SK-N-SH treated with all-trans-retinoic acid at 6 μM for 48 hours (cell line): ENCODE data around the gene SLAMF8.

Experiments
- ATAC-seq: fragments of 200-7000 bp; cut with Tn5 transposase; 3 replicates; pipeline ENCODE4 v1.9.1; 2020; ENCODE audit warnings: mild to moderate bottlenecking, moderate library complexity
- ARNTL ChIP-seq: fragments of 450-650 bp; formaldehyde crosslinking; IDR thresholded peaks from 2 replicates; pipeline ENCODE4 v1.5.0; 2020; ENCODE audit warnings: low read depth, mild to moderate bottlenecking, moderate library complexity, borderline replicate concordance
- BACH2 ChIP-seq: fragments of 250-450 bp; sonication (Bioruptor Pico); IDR thresholded peaks from 2 replicates; pipeline ENCODE4 v1.9.0; 2021; ENCODE audit warnings: mild to moderate bottlenecking, borderline replicate concordance
- CREB5 ChIP-seq: fragments of 250-450 bp; sonication (Bioruptor Pico); IDR thresholded peaks from 2 replicates; pipeline ENCODE4 v1.5.1; 2020; ENCODE audit warnings: low read depth, mild to moderate bottlenecking, moderate library complexity
- CSDC2 ChIP-seq: fragments of 250-450 bp; sonication (Bioruptor Pico); IDR thresholded peaks from 2 replicates; pipeline ENCODE4 v1.5.0; 2020; ENCODE audit warnings: mild to moderate bottlenecking, moderate library complexity
- CSRNP3 ChIP-seq: fragments of 250-450 bp; sonication (Bioruptor Pico); IDR thresholded peaks from 2 replicates; pipeline ENCODE4 v1.5.1; 2021; ENCODE audit warnings: mild to moderate bottlenecking, moderate library complexity
- ESRRG ChIP-seq: fragments of 250-450 bp; sonication (Bioruptor Pico); IDR thresholded peaks from 2 replicates; pipeline ENCODE4 v1.6.1; 2021; ENCODE audit warnings: mild to moderate bottlenecking
- GLIS3 ChIP-seq: fragments of 250-450 bp; sonication (Bioruptor Pico); IDR thresholded peaks from 2 replicates; pipeline ENCODE4 v1.5.0; 2020; ENCODE audit warnings: mild to moderate bottlenecking, moderate library complexity
- ISL1 ChIP-seq: fragments of 250-450 bp; sonication (Bioruptor Pico); IDR thresholded peaks from 2 replicates; pipeline ENCODE4 v2.1.2; 2022; ENCODE audit warnings: mild to moderate bottlenecking, moderate library complexity
- OSR1 ChIP-seq: fragments of 250-450 bp; sonication (Bioruptor Pico); IDR thresholded peaks from 2 replicates; pipeline ENCODE4 v1.8.0; 2022; ENCODE audit warnings: moderate library complexity, mild to moderate bottlenecking, inconsistent platforms
- POU6F1 ChIP-seq: fragments of 250-450 bp; sonication (Bioruptor Pico); IDR thresholded peaks from 2 replicates; pipeline ENCODE4 v1.8.0; 2021; ENCODE audit warnings: low read depth, mild to moderate bottlenecking, moderate library complexity, borderline replicate concordance
- PPARA ChIP-seq: fragments of 250-450 bp; sonication (Bioruptor Pico); IDR thresholded peaks from 2 replicates; pipeline ENCODE4 v1.5.0; 2020; ENCODE audit warnings: mild to moderate bottlenecking, borderline replicate concordance
- RARB ChIP-seq: fragments of 250-450 bp; sonication (Bioruptor Pico); IDR thresholded peaks from 2 replicates; pipeline ENCODE4 v1.8.0; 2021; ENCODE audit warnings: mild to moderate bottlenecking, moderate library complexity
- SNAI2 ChIP-seq: fragments of 250-450 bp; sonication (Bioruptor Pico); IDR thresholded peaks from 2 replicates; pipeline ENCODE4 v1.5.0; 2020; ENCODE audit warnings: mild to moderate bottlenecking, moderate library complexity
- TCF4 ChIP-seq: fragments of 250-450 bp; sonication (Bioruptor Pico); IDR thresholded peaks from 2 replicates; pipeline ENCODE4 v1.8.0; 2021; ENCODE audit warnings: mild to moderate bottlenecking, moderate library complexity, borderline replicate concordance
- TOX ChIP-seq: fragments of 250-450 bp; sonication (Bioruptor Pico); IDR thresholded peaks from 2 replicates; pipeline ENCODE4 v1.8.0; 2021; ENCODE audit warnings: mild to moderate bottlenecking, moderate library complexity, borderline replicate concordance
- TSHZ2 ChIP-seq: fragments of 250-450 bp; sonication (Bioruptor Pico); IDR thresholded peaks from 2 replicates; pipeline ENCODE4 v1.5.0; 2020; ENCODE audit warnings: mild to moderate bottlenecking, moderate library complexity
- ZC3H10 ChIP-seq: fragments of 250-450 bp; sonication (Bioruptor Pico); IDR thresholded peaks from 2 replicates; pipeline ENCODE4 v1.5.1; 2021; ENCODE audit warnings: mild to moderate bottlenecking, moderate library complexity
- ZFP3 ChIP-seq: fragments of 250-450 bp; sonication (Bioruptor Pico); IDR thresholded peaks from 2 replicates; pipeline ENCODE4 v1.5.0; 2020; ENCODE audit warnings: mild to moderate bottlenecking, moderate library complexity
- ZFP30 ChIP-seq: fragments of 450-650 bp; formaldehyde crosslinking; IDR thresholded peaks from 2 replicates; pipeline ENCODE4 v1.5.0; 2022; ENCODE audit warnings: mild to moderate bottlenecking, moderate library complexity
- ZNF565 ChIP-seq: fragments of 450-650 bp; formaldehyde crosslinking; conservative IDR thresholded peaks from 2 replicates; pipeline ENCODE4 v1.5.0; 2020; ENCODE audit warnings: low read depth, mild to moderate bottlenecking, moderate library complexity
- ZNF70 ChIP-seq: fragments of 450-650 bp; formaldehyde crosslinking; IDR thresholded peaks from 2 replicates; pipeline ENCODE4 v1.5.0; 2020; ENCODE audit warnings: mild to moderate bottlenecking, moderate library complexity

Gene SLAMF8

GRCh38 chr1:159826441-159827101 lies at the start of gene SLAMF8:
Gene SLAMF8 (plus strand): TSS chr1:159826873. CDS start chr1:159826899, 26 bp downstream.
- no peak for ATAC-seq
- TF ChIP-seq ZFP3 (CRISPR knock-in tag) (no peak), ZNF565 (CRISPR knock-in tag) (no peak), CSDC2 (CRISPR knock-in tag) (no peak), RARB (CRISPR knock-in tag) (no peak), ZNF70 (CRISPR knock-in tag) (no peak), OSR1 (no peak), ISL1 (CRISPR knock-in tag) (no peak), SNAI2 (CRISPR knock-in tag) (no peak), TCF4 (CRISPR knock-in tag) (no peak), ZC3H10 (CRISPR knock-in tag) (no peak), BACH2 (CRISPR knock-in tag) (no peak), CREB5 (CRISPR knock-in tag) (no peak), POU6F1 (CRISPR knock-in tag) (no peak), ARNTL (CRISPR knock-in tag) (no peak), GLIS3 (CRISPR knock-in tag) (no peak), ESRRG (CRISPR knock-in tag) (no peak), TSHZ2 (CRISPR knock-in tag) (no peak)

GRCh38 chr1:159778266-159778665 lies 48.4 kb upstream of the SLAMF8 start:
- ATAC-seq, result no peak
- TF ChIP-seq CREB5 (CRISPR knock-in tag) (no peak), OSR1 (no peak), CSRNP3 (CRISPR knock-in tag) (no peak), ARNTL (CRISPR knock-in tag) (no peak), BACH2 (CRISPR knock-in tag) (no peak), ZNF70 (CRISPR knock-in tag) (no peak), PPARA (CRISPR knock-in tag) (no peak), ZFP30 (CRISPR knock-in tag) (no peak), ZFP3 (CRISPR knock-in tag) (no peak), TOX (CRISPR knock-in tag) (no peak)

GRCh38 chr1:159779403-159779851 lies 47.2 kb upstream of the SLAMF8 start:
- no peak for TF ChIP-seq ISL1 (CRISPR knock-in tag)
- no peak for TF ChIP-seq POU6F1 (CRISPR knock-in tag)
- no peak for ATAC-seq
